Activated T-cell treated with anti-CD3 and anti-CD28 coated beads, Interleukin-2, amount 50 U/mL, for 4 hours (primary cell): ENCODE data around the gene ITGB3. TPM values are rescaled to one million over a fixed set of nuclear protein-coding genes. Genes with fewer than 3 reads are reported as not detected.
"Not testable (repeated sequence)": the region's sequence is repeated elsewhere in the genome, so short reads cannot be mapped to it uniquely, and the experiment has no call there.

ENCODE experiments used
- ATAC-seq, 2 donors: fragments of 200-7000 bp; cut with Tn5 transposase; one replicate each; pipeline ENCODE4 v1.10.0; 2021
- DNase-seq: peaks from one replicate; pipeline ENCODE4 v3.0.0-alpha.2; 2020
- H3K27me3 Mint-ChIP-seq: one replicate; pipeline ENCODE4 v1.8.0; 2021; ENCODE audit warnings: low read depth, mixed read lengths
- H3K36me3 Mint-ChIP-seq: one replicate; pipeline ENCODE4 v1.8.0; 2022; ENCODE audit warnings: mixed read lengths; ENCODE audit not compliant: insufficient read depth
- H3K4me1 Mint-ChIP-seq: one replicate; pipeline ENCODE4 v1.8.0; 2021; ENCODE audit warnings: low read depth, mixed read lengths
- H3K4me3 Mint-ChIP-seq: one replicate; pipeline ENCODE4 v1.8.0; 2021; ENCODE audit warnings: mild to moderate bottlenecking, moderate library complexity, mixed read lengths
- H3K9me3 Mint-ChIP-seq: one replicate; pipeline ENCODE4 v1.8.0; 2021; ENCODE audit warnings: mixed read lengths
- total RNA-seq, 3 donors: library from RNA; stranded (reverse); gene quantifications; one replicate each; pipeline ENCODE4 v1.2.1, GENCODE V29; 2021

ITGB3 gene
- total RNA-seq, result under 1 TPM; 0.08 to 0.20 (median 0.11) TPM

DNA sequence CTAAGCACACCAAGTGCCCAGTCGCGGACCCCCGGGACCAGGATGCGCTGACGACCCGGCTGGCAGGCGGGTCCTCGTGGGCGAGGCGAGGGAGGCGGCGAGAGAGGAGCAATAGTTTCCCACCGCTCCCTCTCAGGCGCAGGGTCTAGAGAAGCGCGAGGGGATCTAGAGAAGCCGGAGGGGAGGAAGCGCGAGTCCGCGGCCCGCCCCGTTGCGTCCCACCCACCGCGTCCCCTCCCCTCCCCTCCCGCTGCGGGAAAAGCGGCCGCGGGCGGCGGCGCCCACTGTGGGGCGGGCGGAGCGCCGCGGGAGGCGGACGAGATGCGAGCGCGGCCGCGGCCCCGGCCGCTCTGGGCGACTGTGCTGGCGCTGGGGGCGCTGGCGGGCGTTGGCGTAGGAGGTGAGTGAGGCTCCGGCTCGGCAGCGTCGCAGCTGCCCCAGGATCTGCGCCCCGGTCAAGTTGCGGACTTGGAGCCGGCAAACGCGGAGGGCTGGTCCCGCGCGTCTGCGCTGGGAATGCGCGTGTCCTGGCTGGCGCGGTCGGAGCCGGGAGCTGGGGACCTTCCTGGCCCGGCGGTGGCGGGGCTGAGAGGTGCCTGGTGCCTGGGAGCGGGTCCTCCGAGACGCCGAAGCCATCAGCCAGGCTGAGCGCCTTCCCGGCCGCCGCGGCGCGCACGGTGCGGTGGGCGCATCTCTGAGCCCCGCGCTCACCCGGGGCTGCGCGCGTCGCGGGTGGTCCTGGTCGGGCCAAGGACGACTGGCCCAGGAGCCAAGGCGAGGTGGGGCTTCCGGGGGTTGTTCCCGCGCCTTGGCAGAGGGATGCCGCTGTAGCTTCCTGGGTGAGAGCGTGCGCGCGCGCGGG is at the start of gene ITGB3:
ITGB3 (plus strand) TSS at position 287 of the 862 bp plus-strand sequence; CDS start at position 322, 35 bp downstream.
- H3K27me3 Mint-ChIP-seq, result peaks cover 47% of the 10 kb centered on the region
- no peaks in the 10 kb centered on the region for H3K9me3 Mint-ChIP-seq
- H3K36me3 Mint-ChIP-seq, result no peaks in the 10 kb centered on the region
- peak; percentile 54 for DNase-seq
- H3K4me1 Mint-ChIP-seq, result peaks cover 7% of the 10 kb centered on the region
- ATAC-seq, result peak; percentile 92 to 94
- peak within 1 kb of the TSS; percentile 86 for H3K4me3 Mint-ChIP-seq

DNA sequence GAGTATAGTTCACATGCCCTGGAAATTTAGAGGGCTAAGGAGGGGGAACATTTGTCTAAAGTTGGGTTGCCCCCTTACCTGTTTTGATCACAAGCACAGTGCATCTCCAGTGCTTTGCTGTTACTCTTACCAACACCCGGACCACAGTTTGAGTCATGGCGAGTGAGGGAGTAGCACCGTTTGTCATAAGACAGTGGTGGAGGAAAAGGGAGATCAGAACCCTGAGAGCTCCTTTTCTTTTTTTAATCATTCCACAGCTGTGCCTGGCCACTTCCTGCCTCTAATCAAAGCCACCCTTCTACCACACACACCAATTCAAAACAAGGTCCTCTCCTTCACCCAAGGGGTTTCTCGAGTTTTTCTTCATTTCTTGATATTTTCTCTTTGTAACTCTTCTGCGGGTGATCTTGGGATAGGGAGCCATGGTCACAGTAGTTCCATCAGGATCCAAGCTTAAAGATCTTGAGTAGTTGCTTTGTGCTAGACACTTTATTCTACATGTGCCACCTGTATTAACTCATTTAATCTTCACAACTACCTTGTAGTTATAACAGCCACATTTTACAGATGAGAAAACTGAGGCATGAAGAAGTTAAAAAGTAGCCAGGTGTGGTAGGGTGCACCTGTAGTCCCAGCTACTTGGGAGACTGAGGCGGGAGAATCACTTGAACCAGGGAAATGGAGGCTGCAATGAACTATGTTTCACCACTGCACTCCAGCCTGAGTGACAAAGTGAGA is 49.5 kb upstream of the ITGB3 start:
- Mint-ChIP-seq H3K9me3 (no peaks in the 10 kb centered on the region), H3K4me1 (peaks cover 60% of the 10 kb centered on the region), H3K4me3 (peak overlapping the region; percentile 75), H3K27me3 (no peaks in the 10 kb centered on the region), H3K36me3 (no peaks in the 10 kb centered on the region)
- ATAC-seq (peak; percentile 80 to 81), DNase-seq (peak; percentile 37)

DNA sequence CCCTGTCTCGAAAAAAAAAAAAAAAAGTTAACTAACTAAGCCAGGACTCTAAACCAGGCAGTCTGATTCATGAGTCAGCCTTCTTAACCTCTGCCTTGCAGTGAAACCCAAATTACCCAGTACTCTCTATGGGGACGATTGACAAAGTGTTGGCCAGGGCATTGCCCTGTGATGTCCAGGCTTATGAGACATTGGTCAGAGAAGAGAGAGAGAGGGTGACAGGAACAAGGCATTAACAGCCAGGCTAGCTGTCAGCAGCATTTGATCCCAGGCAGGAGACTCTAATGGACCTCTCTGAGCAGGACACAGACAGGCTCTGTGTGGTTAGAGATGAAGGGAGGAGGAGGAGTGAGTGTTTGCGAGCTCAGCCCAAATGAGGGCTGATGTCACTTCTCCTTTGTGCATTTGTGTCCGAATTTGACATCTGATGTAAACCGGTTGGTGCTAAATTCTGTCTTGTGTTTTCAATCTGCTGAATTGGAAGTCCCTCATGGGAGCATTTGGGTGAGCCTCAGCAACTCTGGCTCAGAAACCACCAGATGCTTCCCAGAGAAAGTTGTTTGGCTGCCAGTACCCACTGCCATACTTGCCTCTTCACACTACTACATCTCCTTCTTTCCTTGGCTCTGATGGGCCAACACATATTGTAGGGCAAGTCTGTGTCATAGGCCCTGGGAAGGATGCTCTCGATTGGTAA is 48.8 kb upstream of the ITGB3 start:
- peak overlapping the region; percentile 75 for H3K4me3 Mint-ChIP-seq
- ATAC-seq, result peak; percentile 68 to 70
- no peaks in the 10 kb centered on the region for H3K9me3 Mint-ChIP-seq
- peaks cover 58% of the 10 kb centered on the region for H3K4me1 Mint-ChIP-seq
- no peak for DNase-seq
- H3K27me3 Mint-ChIP-seq, result no peaks in the 10 kb centered on the region
- no peaks in the 10 kb centered on the region for H3K36me3 Mint-ChIP-seq

DNA sequence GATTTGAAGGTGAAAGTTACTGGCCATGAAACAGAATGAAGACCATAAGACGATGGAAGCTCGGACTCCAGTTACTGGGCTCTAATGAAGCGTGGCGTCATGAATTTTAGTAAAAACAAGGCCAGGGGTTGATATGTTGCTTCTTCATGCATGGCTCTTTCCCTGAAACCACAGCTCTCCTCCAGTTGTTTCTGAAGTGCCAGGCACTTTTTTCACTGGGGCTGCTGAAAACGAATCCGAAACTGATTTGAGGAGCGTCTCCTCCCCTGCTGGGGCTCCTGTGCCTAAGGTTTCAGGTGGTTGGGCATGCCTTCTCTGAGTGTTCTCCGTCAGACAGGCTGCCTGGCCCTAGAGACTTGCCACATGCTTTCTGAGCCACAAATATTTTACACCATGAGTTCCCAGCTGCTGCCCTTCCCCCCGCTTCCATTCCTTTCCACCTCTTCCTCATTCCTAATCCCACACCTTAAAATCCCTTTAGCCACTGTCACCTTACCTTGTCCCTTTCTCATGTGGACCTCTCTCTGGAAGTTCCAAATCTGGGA is 48.1 kb upstream of the ITGB3 start:
- Mint-ChIP-seq H3K36me3 (no peaks in the 10 kb centered on the region), H3K9me3 (no peaks in the 10 kb centered on the region), H3K4me1 (peaks cover 52% of the 10 kb centered on the region), H3K27me3 (no peaks in the 10 kb centered on the region), H3K4me3 (peak overlapping the region; percentile 75)
- ATAC-seq (peak; percentile 67 to 77), DNase-seq (peak; percentile 46)

DNA sequence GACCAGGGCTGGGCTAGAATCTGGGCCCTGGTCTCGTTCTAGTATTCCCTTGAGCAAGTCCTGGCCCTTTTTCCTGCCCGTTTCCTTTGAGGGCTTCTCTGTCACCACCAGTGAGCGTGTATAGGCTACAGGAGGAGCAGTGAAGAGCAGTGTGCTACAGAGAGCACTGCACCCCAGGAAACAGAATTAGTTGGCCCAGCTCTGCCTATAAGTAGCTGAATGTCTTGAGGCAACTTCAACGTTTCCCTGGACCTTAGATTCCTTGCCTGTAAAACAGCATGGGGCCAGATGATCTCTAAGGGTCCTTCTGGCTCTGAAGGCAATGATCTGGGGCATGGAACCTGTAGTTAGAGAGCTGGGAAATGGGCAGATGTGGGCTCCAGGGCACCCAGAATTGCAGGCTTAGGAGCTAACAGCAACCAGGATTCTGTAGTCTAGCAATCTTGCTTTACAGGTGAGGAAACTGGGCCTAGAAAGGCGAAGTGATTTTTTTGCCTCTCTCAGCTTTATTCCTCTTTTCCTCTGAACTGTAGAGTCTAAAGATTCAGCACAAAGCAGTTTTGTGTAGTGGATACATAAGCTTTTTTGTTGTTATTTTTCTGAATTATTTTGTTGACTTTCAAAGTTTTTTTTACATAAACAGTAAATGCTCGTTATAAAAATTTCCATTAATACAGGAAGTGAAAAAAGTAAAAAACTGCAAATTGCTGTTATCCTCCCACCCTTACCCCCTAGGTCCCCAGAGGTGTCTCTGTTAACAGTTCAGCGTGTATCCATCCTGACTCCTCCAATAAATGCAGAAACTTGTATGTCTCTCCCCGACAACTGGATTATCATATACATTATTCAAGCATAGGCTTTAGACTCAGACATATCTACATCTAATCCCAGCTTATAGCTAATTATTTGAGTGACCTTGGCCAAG is 46.2 kb upstream of the ITGB3 start:
- ATAC-seq (no peak), DNase-seq (no peak)
- H3K36me3 Mint-ChIP-seq, result no peaks in the 10 kb centered on the region
- no peak overlapping the region for H3K4me3 Mint-ChIP-seq
- peaks cover 1% of the 10 kb centered on the region for H3K27me3 Mint-ChIP-seq
- peaks cover 49% of the 10 kb centered on the region for H3K4me1 Mint-ChIP-seq
- H3K9me3 Mint-ChIP-seq, result no peaks in the 10 kb centered on the region

DNA sequence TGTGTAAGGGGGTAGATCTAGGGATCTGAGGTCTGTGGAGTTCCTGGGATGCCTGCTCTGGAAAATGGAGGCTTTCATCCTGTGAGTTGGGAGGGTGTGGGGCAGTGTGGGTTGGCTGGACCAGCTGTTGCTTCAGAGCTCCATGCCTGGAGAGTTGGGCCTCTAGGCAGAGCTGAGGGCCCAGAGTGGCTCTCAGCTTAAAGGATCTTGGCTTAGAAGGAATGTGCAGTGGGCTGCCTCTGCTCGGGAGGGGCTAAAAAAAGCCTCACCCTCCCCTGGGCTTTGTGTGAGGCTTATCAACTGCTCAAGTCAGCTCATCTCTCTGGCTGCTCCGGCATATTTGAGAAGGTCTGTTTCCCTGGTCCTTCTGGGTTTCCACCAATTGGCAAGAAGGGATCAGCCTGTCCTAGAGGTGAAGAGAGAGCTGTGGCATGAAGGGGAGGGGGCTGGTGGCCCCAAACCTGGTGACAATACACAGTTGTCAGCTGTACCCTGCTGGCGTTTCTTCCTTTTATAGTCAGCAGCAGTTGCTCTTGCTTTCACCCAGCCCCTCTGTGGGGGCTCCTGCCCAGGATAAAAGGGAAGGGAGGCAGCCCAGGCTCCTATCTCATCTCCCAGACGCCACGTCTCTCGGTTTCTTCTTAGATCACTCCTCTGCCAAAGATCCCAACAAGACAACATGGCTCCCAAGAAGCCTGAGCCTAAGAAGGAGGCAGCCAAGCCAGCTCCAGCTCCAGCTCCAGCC is 44.7 kb upstream of the ITGB3 start, which contains the start of gene MYL4:
MYL4 (plus strand) TSS at position 605 of the 745 bp plus-strand sequence; CDS start at position 680, 75 bp downstream.
- H3K36me3 Mint-ChIP-seq, result no peaks in the 10 kb centered on the region
- DNase-seq (no peak), ATAC-seq (no peak)
- peaks cover 1% of the 10 kb centered on the region for H3K27me3 Mint-ChIP-seq
- H3K4me3 Mint-ChIP-seq, result no peak within 1 kb of the TSS
- H3K9me3 Mint-ChIP-seq, result no peaks in the 10 kb centered on the region
- peaks cover 43% of the 10 kb centered on the region for H3K4me1 Mint-ChIP-seq

DNA sequence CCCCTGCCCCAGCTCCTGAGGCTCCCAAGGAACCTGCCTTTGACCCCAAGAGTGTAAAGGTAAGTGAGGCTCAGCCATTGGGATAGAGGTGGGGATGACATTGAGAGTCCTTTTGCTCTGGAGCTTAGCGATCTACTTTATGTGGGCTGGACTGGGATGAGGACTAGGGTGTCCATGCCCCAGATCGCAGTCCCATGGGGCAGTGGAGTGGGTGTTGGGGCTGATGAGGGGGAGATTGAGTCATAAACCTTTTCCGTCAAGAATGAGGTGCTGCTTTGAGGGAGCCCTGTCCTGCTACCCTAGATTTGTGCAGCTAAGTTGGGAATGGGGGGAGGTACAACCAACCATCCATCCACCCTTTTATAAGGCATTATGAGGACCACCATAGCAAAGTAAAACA is 44.1 kb upstream of the ITGB3 start:
- H3K27me3 Mint-ChIP-seq, result peaks cover 1% of the 10 kb centered on the region
- ATAC-seq (no peak), DNase-seq (no peak)
- H3K4me3 Mint-ChIP-seq, result no peak overlapping the region
- no peaks in the 10 kb centered on the region for H3K9me3 Mint-ChIP-seq
- peaks cover 38% of the 10 kb centered on the region for H3K4me1 Mint-ChIP-seq
- no peaks in the 10 kb centered on the region for H3K36me3 Mint-ChIP-seq

DNA sequence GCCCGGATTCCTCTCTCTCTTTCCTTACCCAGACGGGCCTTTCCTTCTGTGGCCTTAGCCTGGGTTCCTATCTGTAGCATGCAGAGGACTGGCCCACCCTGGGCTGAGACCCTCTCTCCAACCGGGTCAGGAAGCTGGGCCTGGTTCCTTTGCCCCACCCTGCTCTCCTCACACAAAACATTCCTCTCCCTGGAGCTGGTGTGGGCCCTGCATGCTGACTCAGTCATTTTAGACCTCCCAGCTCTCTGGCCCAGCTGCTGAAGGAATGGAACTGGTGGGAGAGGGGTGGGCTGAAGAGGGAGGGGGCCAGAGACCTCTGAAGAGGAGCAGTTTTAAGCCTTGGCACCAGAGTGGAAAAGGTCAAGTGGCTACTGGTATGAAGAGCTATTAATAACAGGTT is 43.5 kb upstream of the ITGB3 start:
- H3K9me3 Mint-ChIP-seq, result no peaks in the 10 kb centered on the region
- H3K4me1 Mint-ChIP-seq, result peaks cover 32% of the 10 kb centered on the region
- ATAC-seq, result no peak

DNA sequence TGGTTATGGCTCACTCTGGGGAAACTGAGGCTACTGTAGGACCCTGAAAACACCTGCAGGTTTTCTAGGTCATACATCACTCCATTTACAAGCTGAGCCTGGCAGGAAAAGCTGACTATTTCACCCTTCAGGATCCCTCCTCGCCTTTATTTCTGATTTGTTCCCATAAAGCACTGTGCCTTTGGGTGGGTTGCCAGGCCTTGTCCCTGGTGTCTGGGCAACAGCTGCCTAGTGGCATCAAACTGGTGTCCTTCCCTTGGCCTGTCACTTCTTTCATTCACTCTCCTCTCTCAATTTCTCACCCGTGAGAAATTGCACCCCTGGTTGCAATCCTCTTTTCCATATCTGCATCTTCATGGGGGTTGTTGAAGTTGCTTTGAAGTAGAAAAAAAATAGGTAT is 42.8 kb upstream of the ITGB3 start:
- Mint-ChIP-seq H3K27me3 (peaks cover 1% of the 10 kb centered on the region), H3K4me1 (peaks cover 25% of the 10 kb centered on the region), H3K4me3 (no peak overlapping the region), H3K9me3 (no peaks in the 10 kb centered on the region), H3K36me3 (no peaks in the 10 kb centered on the region)
- no peak for ATAC-seq
- DNase-seq, result no peak

More for the DNA sequence above, 43.5 kb upstream of the ITGB3 start:
- Mint-ChIP-seq H3K27me3 (peaks cover 1% of the 10 kb centered on the region), H3K4me3 (no peak overlapping the region), H3K36me3 (no peaks in the 10 kb centered on the region)
- no peak for DNase-seq

DNA sequence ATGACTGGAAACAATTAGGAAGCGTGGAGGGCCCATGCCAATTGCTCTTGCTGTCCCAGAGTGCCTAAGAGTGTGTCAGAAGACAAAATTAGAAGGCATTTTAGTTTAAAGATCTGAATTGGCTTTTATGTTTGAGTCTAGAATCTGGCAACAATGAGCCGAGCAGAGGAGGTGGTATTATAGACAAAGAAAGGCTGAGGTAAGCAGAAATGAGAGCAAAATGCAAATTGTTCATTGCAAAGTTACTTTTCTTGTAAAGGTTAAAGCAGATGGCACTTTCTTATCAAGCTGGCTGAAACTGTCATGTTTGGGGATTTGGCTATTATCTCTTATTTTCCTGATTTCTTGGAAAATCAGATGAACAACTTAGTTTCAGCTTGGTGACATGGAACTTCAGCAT is 41.2 kb upstream of the ITGB3 start:
- peaks cover 17% of the 10 kb centered on the region for H3K4me1 Mint-ChIP-seq
- no peaks in the 10 kb centered on the region for H3K36me3 Mint-ChIP-seq
- no peak overlapping the region for H3K4me3 Mint-ChIP-seq
- H3K9me3 Mint-ChIP-seq, result no peaks in the 10 kb centered on the region
- ATAC-seq, result no peak
- peaks cover 1% of the 10 kb centered on the region for H3K27me3 Mint-ChIP-seq
- no peak for DNase-seq

DNA sequence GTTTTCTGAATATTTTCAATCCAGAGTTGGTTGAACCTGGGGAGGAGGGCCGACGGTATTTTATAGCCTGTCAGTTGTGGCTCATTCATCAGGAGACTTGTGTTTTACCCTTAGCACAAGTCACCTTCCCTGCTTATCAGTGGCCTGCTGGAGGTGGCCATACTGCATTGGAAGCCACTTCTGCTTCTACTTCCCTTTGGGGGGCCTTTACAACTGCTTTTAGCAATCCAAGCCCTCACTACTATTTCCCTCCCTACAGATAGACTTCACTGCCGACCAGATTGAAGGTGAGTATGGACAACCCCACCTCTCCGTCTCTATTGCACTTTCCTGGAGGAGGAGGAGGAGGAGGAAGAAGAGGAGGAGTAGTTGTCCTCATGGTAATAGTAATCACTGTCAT is 40.1 kb upstream of the ITGB3 start:
- ATAC-seq (no peak), DNase-seq (no peak)
- Mint-ChIP-seq H3K4me3 (no peak overlapping the region), H3K27me3 (peaks cover 1% of the 10 kb centered on the region), H3K36me3 (no peaks in the 10 kb centered on the region), H3K4me1 (peaks cover 17% of the 10 kb centered on the region), H3K9me3 (no peaks in the 10 kb centered on the region)

DNA sequence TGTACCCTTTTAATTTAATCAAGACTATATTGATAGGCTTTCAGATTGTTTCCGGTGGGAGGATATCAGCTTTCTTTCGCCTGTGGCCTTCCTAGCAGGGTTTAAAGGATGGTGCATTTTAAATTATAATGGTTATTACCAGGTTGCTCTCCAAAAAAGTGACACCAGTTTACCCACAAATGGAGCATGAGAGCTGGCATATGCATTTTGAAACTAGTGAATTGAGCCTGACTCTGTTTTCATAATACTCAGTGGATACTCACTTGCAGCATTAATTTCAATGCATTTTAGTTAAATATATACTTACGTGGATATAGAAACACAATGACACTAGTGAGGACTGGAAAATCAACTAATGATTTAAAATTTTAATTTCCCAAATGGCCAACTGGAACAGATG is 38.7 kb upstream of the ITGB3 start:
- Mint-ChIP-seq H3K27me3 (peaks cover 1% of the 10 kb centered on the region), H3K9me3 (no peaks in the 10 kb centered on the region), H3K36me3 (no peaks in the 10 kb centered on the region), H3K4me3 (no peak overlapping the region), H3K4me1 (peaks cover 28% of the 10 kb centered on the region)
- ATAC-seq (no peak), DNase-seq (no peak)

DNA sequence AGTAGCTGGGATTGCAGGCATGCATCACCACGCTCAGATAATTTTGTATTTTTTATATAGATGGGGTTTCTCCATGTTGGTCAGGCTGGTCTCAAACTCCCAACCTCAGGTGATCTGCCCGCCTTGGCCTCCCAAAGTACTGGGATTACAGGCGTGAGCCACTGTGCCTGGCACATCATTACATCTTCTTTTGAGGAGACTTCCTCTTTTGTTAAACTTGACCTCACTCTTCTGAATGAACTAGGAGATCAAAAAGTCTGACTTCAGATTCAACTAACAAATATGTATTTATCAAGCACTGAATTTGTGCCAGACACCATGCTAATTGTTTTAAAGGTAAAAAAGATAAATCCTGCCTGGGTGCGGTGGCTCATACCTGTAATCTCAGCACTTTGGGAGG is 36.8 kb upstream of the ITGB3 start:
- not testable (repeated sequence) for H3K9me3 Mint-ChIP-seq, H3K36me3 Mint-ChIP-seq, H3K27me3 Mint-ChIP-seq, DNase-seq, H3K4me3 Mint-ChIP-seq, ATAC-seq
- H3K4me1 Mint-ChIP-seq, result peaks cover 44% of the 10 kb centered on the region
